Measurements from ENCODE around the gene NCK2. TPM values are rescaled to one million over a fixed set of nuclear protein-coding genes. Genes with fewer than 3 reads are reported as not detected.

NCK2 gene
- polyA plus RNA-seq, 1 of the 3 experiments (the other 2 are of a cell fraction), result 42.8 TPM

DNA sequence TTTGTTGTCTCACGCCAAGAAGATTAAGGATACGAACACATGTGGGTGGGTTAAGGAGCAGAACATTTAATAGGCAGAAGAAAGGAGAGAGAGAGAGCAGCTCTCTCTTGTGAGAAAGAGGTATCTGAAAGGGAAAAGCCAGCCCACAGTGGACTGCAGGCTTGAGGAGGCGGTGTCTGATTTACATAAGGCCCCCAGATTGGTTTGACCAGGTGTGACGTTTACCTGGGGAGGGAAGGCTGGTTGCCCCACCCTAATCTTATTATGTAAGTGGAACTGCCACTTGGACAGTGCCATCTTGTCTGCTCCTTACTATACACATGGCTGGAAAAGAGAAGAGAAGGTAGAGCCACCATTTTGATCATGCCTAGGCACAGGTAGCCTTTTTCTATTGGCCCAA, 189.2 kb downstream of the NCK2 start:
- Histone ChIP-seq H3F3A (replicated peaks; ENCODE audit: insufficient read depth) (no peaks in the 10 kb centered on the region), H3K4me1 (ENCODE audit: control insufficient read depth in 1 of 2, insufficient read depth in 2 of 2, low read depth in 1 of 2, low read length in 1 of 2) (peaks cover 0 to 8% of the 10 kb centered on the region in 2 experiments; a peak in 1 of 4 replicates), H4K20me1 (ENCODE audit: insufficient read depth) (no peaks in the 10 kb centered on the region), H3K9me3 (no peaks in the 10 kb centered on the region), H3K79me2 (ENCODE audit: insufficient read depth) (no peaks in the 10 kb centered on the region), H3K36me3 (replicated peaks in 1 of 2; ENCODE audit: control insufficient read depth in 1 of 2, insufficient read depth in 2 of 2, low read length in 1 of 2) (no peaks in the 10 kb centered on the region), H3K27ac (ENCODE audit: low read depth in 2 of 2, low read length in 1 of 2) (no peak overlapping the region), H3K4me3 (ENCODE audit: low read depth in 2 of 2, low read length in 1 of 2) (no peak overlapping the region), H3K9ac (no peak overlapping the region), H3K9me2 (no peaks in the 10 kb centered on the region), H2AFZ (ENCODE audit: low read depth) (no peak overlapping the region), H3K27me3 (ENCODE audit: insufficient read depth) (no peaks in the 10 kb centered on the region), H3K4me2 (no peak overlapping the region)
- ChIA-PET CTCF (interaction anchor here (0.6 kb wide), 1 partner anchor 42 kb away, joined by 3 read pairs; no protein-coding TSS in a partner anchor), POLR2A (no interaction called here)
- WGBS (ENCODE audit: low lambda C conversion rate), result 40% methylated on average over 4 of the region's 4 CpGs
- TF ChIP-seq, protein P1, sequence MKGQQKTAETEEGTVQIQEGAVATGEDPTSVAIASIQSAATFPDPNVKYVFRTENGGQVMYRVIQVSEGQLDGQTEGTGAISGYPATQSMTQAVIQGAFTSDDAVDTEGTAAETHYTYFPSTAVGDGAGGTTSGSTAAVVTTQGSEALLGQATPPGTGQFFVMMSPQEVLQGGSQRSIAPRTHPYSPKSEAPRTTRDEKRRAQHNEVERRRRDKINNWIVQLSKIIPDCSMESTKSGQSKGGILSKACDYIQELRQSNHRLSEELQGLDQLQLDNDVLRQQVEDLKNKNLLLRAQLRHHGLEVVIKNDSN (IDR thresholded peaks at IDR 0.05; ENCODE audit: borderline replicate concordance, low read depth), result no peak
- TF ChIP-seq YY1 (IDR thresholded peaks at IDR 0.05; ENCODE audit: low read depth), result no peak
- DNase-seq, result no peak

GRCh38 chr2:105934467-105934866, 189.8 kb downstream of the NCK2 start:
- Histone ChIP-seq H3K27me3 (ENCODE audit: insufficient read depth) (no peaks in the 10 kb centered on the region), H3K9ac (no peak overlapping the region), H3K4me3 (ENCODE audit: low read depth in 2 of 2, low read length in 1 of 2) (no peak overlapping the region), H4K20me1 (ENCODE audit: insufficient read depth) (no peaks in the 10 kb centered on the region), H2AFZ (ENCODE audit: low read depth) (no peak overlapping the region), H3K9me3 (no peaks in the 10 kb centered on the region), H3K4me2 (no peak overlapping the region), H3K79me2 (ENCODE audit: insufficient read depth) (no peaks in the 10 kb centered on the region), H3K36me3 (replicated peaks in 1 of 2; ENCODE audit: control insufficient read depth in 1 of 2, insufficient read depth in 2 of 2, low read length in 1 of 2) (no peaks in the 10 kb centered on the region), H3K9me2 (no peaks in the 10 kb centered on the region), H3K4me1 (ENCODE audit: control insufficient read depth in 1 of 2, insufficient read depth in 2 of 2, low read depth in 1 of 2, low read length in 1 of 2) (peaks cover 0 to 7% of the 10 kb centered on the region in 2 experiments; a peak in 1 of 4 replicates), H3K27ac (ENCODE audit: low read depth in 2 of 2, low read length in 1 of 2) (no peak overlapping the region), H3F3A (replicated peaks; ENCODE audit: insufficient read depth) (no peaks in the 10 kb centered on the region)
- 27% methylated on average over 7 of the region's 7 CpGs for WGBS (ENCODE audit: low lambda C conversion rate)
- POLR2A ChIA-PET, result no interaction called here
- CTCF ChIA-PET, result no interaction called here
- no peak for TF ChIP-seq REST (IDR thresholded peaks at IDR 0.05; ENCODE audit: low read depth, low read length)
- no peak for TF ChIP-seq FOXJ3 (CRISPR knock-in tag; IDR thresholded peaks at IDR 0.05)
- TF ChIP-seq, protein P2, sequence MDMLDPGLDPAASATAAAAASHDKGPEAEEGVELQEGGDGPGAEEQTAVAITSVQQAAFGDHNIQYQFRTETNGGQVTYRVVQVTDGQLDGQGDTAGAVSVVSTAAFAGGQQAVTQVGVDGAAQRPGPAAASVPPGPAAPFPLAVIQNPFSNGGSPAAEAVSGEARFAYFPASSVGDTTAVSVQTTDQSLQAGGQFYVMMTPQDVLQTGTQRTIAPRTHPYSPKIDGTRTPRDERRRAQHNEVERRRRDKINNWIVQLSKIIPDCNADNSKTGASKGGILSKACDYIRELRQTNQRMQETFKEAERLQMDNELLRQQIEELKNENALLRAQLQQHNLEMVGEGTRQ (IDR thresholded peaks at IDR 0.05; ENCODE audit: borderline replicate concordance, low read depth, low read length), result no peak
- TF ChIP-seq, protein P3, sequence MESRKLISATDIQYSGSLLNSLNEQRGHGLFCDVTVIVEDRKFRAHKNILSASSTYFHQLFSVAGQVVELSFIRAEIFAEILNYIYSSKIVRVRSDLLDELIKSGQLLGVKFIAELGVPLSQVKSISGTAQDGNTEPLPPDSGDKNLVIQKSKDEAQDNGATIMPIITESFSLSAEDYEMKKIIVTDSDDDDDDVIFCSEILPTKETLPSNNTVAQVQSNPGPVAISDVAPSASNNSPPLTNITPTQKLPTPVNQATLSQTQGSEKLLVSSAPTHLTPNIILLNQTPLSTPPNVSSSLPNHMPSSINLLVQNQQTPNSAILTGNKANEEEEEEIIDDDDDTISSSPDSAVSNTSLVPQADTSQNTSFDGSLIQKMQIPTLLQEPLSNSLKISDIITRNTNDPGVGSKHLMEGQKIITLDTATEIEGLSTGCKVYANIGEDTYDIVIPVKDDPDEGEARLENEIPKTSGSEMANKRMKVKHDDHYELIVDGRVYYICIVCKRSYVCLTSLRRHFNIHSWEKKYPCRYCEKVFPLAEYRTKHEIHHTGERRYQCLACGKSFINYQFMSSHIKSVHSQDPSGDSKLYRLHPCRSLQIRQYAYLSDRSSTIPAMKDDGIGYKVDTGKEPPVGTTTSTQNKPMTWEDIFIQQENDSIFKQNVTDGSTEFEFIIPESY (IDR thresholded peaks at IDR 0.05; ENCODE audit: borderline replicate concordance, low read depth), result no peak
- no peak for TF ChIP-seq MAX (IDR thresholded peaks at IDR 0.05; ENCODE audit: low read depth)
- no peak for TF ChIP-seq EP300 (IDR thresholded peaks at IDR 0.05; ENCODE audit: borderline replicate concordance in 1 of 2, low read depth in 1 of 2, low read length in 1 of 2)
- no peak for TF ChIP-seq MEF2A (IDR thresholded peaks at IDR 0.05; ENCODE audit: borderline replicate concordance, low read depth)
- no peak for TF ChIP-seq TEAD4 (IDR thresholded peaks at IDR 0.05; ENCODE audit: borderline replicate concordance, insufficient read depth)
- TF ChIP-seq NFIC (IDR thresholded peaks at IDR 0.05; ENCODE audit: borderline replicate concordance), result no peak
- no peak for TF ChIP-seq TCF12 (IDR thresholded peaks at IDR 0.05)
- no peak for TF ChIP-seq MXI1 (IDR thresholded peaks at IDR 0.05; ENCODE audit: low read depth, low read length)
- no peak for TF ChIP-seq RCOR1 (IDR thresholded peaks at IDR 0.05; ENCODE audit: low read length)
- TF ChIP-seq RXRA (IDR thresholded peaks at IDR 0.05; ENCODE audit: borderline replicate concordance, low read depth), result no peak
- no peak for TF ChIP-seq GABPA (IDR thresholded peaks at IDR 0.05; ENCODE audit: low read depth)
- TF ChIP-seq FOXM1 (IDR thresholded peaks at IDR 0.05; ENCODE audit: low read depth), result no peak
- DNase-seq, result no peak

Measured in SK-N-SH (cell line).